SK-N-DZ (cell line): ENCODE measurements around the gene ATP2A3.
"Not testable (repeated sequence)": the region's sequence is repeated elsewhere in the genome, so short reads cannot be mapped to it uniquely, and the experiment has no call there.

Source experiments
- DNase-seq: peaks from one replicate; pipeline ENCODE4 v3.0.0-alpha.2; 2015; ENCODE audit warnings: low spot score

The ATP2A3 gene

GRCh38 chr17:3991699-3992098 lies 27.5 kb upstream of the ATP2A3 start:
- not testable (repeated sequence) for DNase-seq

GRCh38 chr17:3990386-3991127 lies 26.3 kb upstream of the ATP2A3 start:
- no peak for DNase-seq

- no peak for DNase-seq
Measured at GRCh38 chr17:3989041-3989886, 25.0 kb upstream of the ATP2A3 start.

GRCh38 chr17:3988297-3989040 lies 24.2 kb upstream of the ATP2A3 start:
- no peak for DNase-seq

- no peak for DNase-seq
Measured at GRCh38 chr17:3986939-3987335, 22.7 kb upstream of the ATP2A3 start.

GRCh38 chr17:3986270-3986938 lies 22.2 kb upstream of the ATP2A3 start:
- DNase-seq, result no peak

GRCh38 chr17:3985846-3986245 lies 21.6 kb upstream of the ATP2A3 start:
- DNase-seq, result no peak

GRCh38 chr17:3983606-3984484 lies 19.6 kb upstream of the ATP2A3 start:
- no peak for DNase-seq

- no peak for DNase-seq
Measured at GRCh38 chr17:3982541-3983017, 18.3 kb upstream of the ATP2A3 start.

- DNase-seq, result no peak
Measured at GRCh38 chr17:3982113-3982512, 17.9 kb upstream of the ATP2A3 start.

- DNase-seq, result no peak
Measured at GRCh38 chr17:3981455-3981854, 17.2 kb upstream of the ATP2A3 start.

- DNase-seq, result no peak
Measured at GRCh38 chr17:3980381-3981014, 16.3 kb upstream of the ATP2A3 start.

- DNase-seq, result no peak
Measured at GRCh38 chr17:3979290-3979611, 15.0 kb upstream of the ATP2A3 start.

GRCh38 chr17:3978421-3979289 lies 14.4 kb upstream of the ATP2A3 start:
- no peak for DNase-seq

- no peak for DNase-seq
Measured at GRCh38 chr17:3977387-3977786, 13.2 kb upstream of the ATP2A3 start.

- DNase-seq, result no peak
Measured at GRCh38 chr17:3976675-3977171, 12.5 kb upstream of the ATP2A3 start.

GRCh38 chr17:3974980-3975379 lies 10.7 kb upstream of the ATP2A3 start:
- no peak for DNase-seq

- no peak for DNase-seq
Measured at GRCh38 chr17:3974138-3974687, 10.0 kb upstream of the ATP2A3 start.
